Hepatocyte (in vitro differentiated cells): ENCODE data around the gene ZNF436. TPM values are rescaled to one million over a fixed set of nuclear protein-coding genes. Genes with fewer than 3 reads are reported as not detected.

ENCODE experiments used
- DNase-seq: peaks from one replicate; pipeline ENCODE4 v3.0.0-alpha.2; 2016; ENCODE audit warnings: low spot score
- H2AFZ ChIP-seq: fragments of 200-600 bp; sonication (generic); 2 replicates; pipeline ENCODE4 v1.6.0; 2016; ENCODE audit warnings: antibody characterized with exemption, mild to moderate bottlenecking
- H3K27ac ChIP-seq: fragments of 200-600 bp; sonication (generic); 2 replicates; pipeline ENCODE4 v1.5.1; 2016; ENCODE audit warnings: mild to moderate bottlenecking
- H3K27me3 ChIP-seq: fragments of 200-600 bp; sonication (generic); 2 replicates; pipeline ENCODE4 v1.6.1; 2016
- H3K36me3 ChIP-seq: fragments of 200-600 bp; sonication (generic); replicated peaks from 2 replicates; pipeline ENCODE4 v1.5.1; 2016; ENCODE audit warnings: low read depth; ENCODE audit not compliant: insufficient read depth
- H3K4me1 ChIP-seq: fragments of 200-600 bp; sonication (generic); 2 replicates; pipeline ENCODE4 v1.5.1; 2016; ENCODE audit warnings: mild to moderate bottlenecking, moderate library complexity; ENCODE audit not compliant: insufficient read depth
- H3K4me2 ChIP-seq: fragments of 200-600 bp; sonication (generic); 2 replicates; pipeline ENCODE4 v1.6.0; 2016
- H3K4me3 ChIP-seq: fragments of 200-600 bp; sonication (generic); 2 replicates; pipeline ENCODE4 v1.5.1; 2016; ENCODE audit warnings: mild to moderate bottlenecking
- H3K79me2 ChIP-seq: fragments of 200-600 bp; sonication (generic); 2 replicates; pipeline ENCODE4 v1.6.0; 2017; ENCODE audit warnings: mild to moderate bottlenecking
- H3K9me2 ChIP-seq: fragments of 200-600 bp; sonication (generic); replicated peaks from 2 replicates; pipeline ENCODE4 v1.6.0; 2017; ENCODE audit warnings: mild to moderate bottlenecking; ENCODE audit not compliant: insufficient read depth
- H3K9me3 ChIP-seq: fragments of 200-600 bp; sonication (generic); 2 replicates; pipeline ENCODE4 v1.5.1; 2016; ENCODE audit warnings: low read depth, mild to moderate bottlenecking
- H4K20me1 ChIP-seq: fragments of 200-600 bp; sonication (generic); 2 replicates; pipeline ENCODE4 v1.6.0; 2016; ENCODE audit warnings: mild to moderate bottlenecking; ENCODE audit not compliant: insufficient read depth, poor library complexity, severe bottlenecking
- CTCF ChIP-seq: fragments of 200-600 bp; sonication (generic); IDR thresholded peaks from 2 replicates; pipeline ENCODE4 v1.5.1; 2016; ENCODE audit warnings: antibody characterized with exemption, mild to moderate bottlenecking; ENCODE audit not compliant: poor library complexity
- EZH2 ChIP-seq: fragments of 200-600 bp; sonication (generic); IDR thresholded peaks from 2 replicates; pipeline ENCODE4 v1.6.1; 2016; ENCODE audit warnings: antibody characterized with exemption, mild to moderate bottlenecking, borderline replicate concordance
- EZH2phosphoT487 ChIP-seq: fragments of 200-600 bp; sonication (generic); IDR thresholded peaks from one replicate; pipeline ENCODE4 v1.6.1; 2018; ENCODE audit warnings: antibody characterized with exemption, mild to moderate bottlenecking, low read depth, moderate library complexity; ENCODE audit not compliant: unreplicated experiment, severe bottlenecking
- WGBS: methylation state at CpG from one replicate; pipeline ENCODE4 v1.1.6; 2016; ENCODE audit warnings: low lambda C conversion rate; ENCODE audit errors: missing lambda C conversion rate; 5-methylcytosine and 5-hydroxymethylcytosine counted together
- polyA plus RNA-seq: library from polyadenylated mRNA; unstranded; fragments of >200 nt; fragmentation: Nextera tagmentation; extraction: Ambion mirVana; gene quantifications from 2 replicates; pipeline ENCODE4 v1.2.1, GENCODE V29; 2016
- total RNA-seq: library from RNA; depleted of rRNA; stranded (reverse); fragments of >200 nt; gene quantifications from 2 replicates; pipeline ENCODE4 v1.2.3, GENCODE V29; 2014

ZNF436 gene
- total and polyA plus RNA-seq, 2 experiments from 2014 or later: 7.5 to 15.5 TPM

- Histone ChIP-seq H3K36me3 (no peaks in the 10 kb centered on the region), H4K20me1 (peaks cover 43% of the 10 kb centered on the region), H3K4me1 (peaks cover 23% of the 10 kb centered on the region), H3K79me2 (peaks cover 46% of the 10 kb centered on the region), H3K27ac (peak within 1 kb of the TSS; percentile 97), H3K4me3 (peak within 1 kb of the TSS; percentile 80), H3K9me2 (no peaks in the 10 kb centered on the region), H2AFZ (peak within 1 kb of the TSS; percentile 46), H3K27me3 (no peaks in the 10 kb centered on the region), H3K9me3 (no peaks in the 10 kb centered on the region), H3K4me2 (peak within 1 kb of the TSS; percentile 88)
- peak; percentile 100 for DNase-seq
- WGBS: under 1% methylated on average over 59 of the region's 87 CpGs
- TF ChIP-seq EZH2phosphoT487: no peak
- TF ChIP-seq EZH2: no peak
- TF ChIP-seq CTCF: no peak
These were observed 25.3 kb downstream of the ZNF436 start, which contains the start of gene HNRNPR for GRCh38 chr1:23344111-23344986. TSS of gene HNRNPR (minus strand) at chr1:23344284. CDS start at chr1:23341008, 3,276 bp downstream.

- H3K4me3 ChIP-seq: peak overlapping the region; percentile 80
- peak overlapping the region; percentile 88 for H3K4me2 ChIP-seq
- H3K4me1 ChIP-seq: peaks cover 32% of the 10 kb centered on the region
- H3K9me2 ChIP-seq: no peaks in the 10 kb centered on the region
- WGBS: under 1% methylated on average over 38 of the region's 66 CpGs
- H3K9me3 ChIP-seq: no peaks in the 10 kb centered on the region
- no peaks in the 10 kb centered on the region for H3K36me3 ChIP-seq
- TF ChIP-seq EZH2: no peak
- no peak for TF ChIP-seq CTCF
- TF ChIP-seq EZH2phosphoT487: no peak
- DNase-seq: peak; percentile 56
- H4K20me1 ChIP-seq: peaks cover 51% of the 10 kb centered on the region
- H3K27me3 ChIP-seq: no peaks in the 10 kb centered on the region
- peaks cover 55% of the 10 kb centered on the region for H3K79me2 ChIP-seq
- peak overlapping the region; percentile 97 for H3K27ac ChIP-seq
- no peak overlapping the region for H2AFZ ChIP-seq
These were observed 26.2 kb downstream of the ZNF436 start for GRCh38 chr1:23343221-23344110.

GRCh38 chr1:23341931-23342692 is 27.5 kb downstream of the ZNF436 start:
- TF ChIP-seq EZH2: no peak
- no peak for TF ChIP-seq EZH2phosphoT487
- TF ChIP-seq CTCF: no peak

More at GRCh38 chr1:23341931-23342692, 27.5 kb downstream of the ZNF436 start:
- H3K4me2 ChIP-seq: peak overlapping the region; percentile 88
- peaks cover 68% of the 10 kb centered on the region for H3K79me2 ChIP-seq
- peak overlapping the region; percentile 97 for H3K27ac ChIP-seq
- H3K27me3 ChIP-seq: no peaks in the 10 kb centered on the region
- peak overlapping the region; percentile 80 for H3K4me3 ChIP-seq
- H3K36me3 ChIP-seq: no peaks in the 10 kb centered on the region
- peaks cover 65% of the 10 kb centered on the region for H4K20me1 ChIP-seq
- no peak overlapping the region for H2AFZ ChIP-seq
- 15% methylated on average over 10 of the region's 10 CpGs for WGBS
- DNase-seq: no peak
- no peaks in the 10 kb centered on the region for H3K9me3 ChIP-seq
- H3K9me2 ChIP-seq: no peaks in the 10 kb centered on the region
- H3K4me1 ChIP-seq: peaks cover 33% of the 10 kb centered on the region
